ENCODE results near the gene METTL26. TPM values are rescaled to one million over a fixed set of nuclear protein-coding genes. Genes with fewer than 3 reads are reported as not detected.

The METTL26 gene
- total and polyA plus RNA-seq, 11 donors = 39.6 to 187 (median 58.5) TPM

DNA sequence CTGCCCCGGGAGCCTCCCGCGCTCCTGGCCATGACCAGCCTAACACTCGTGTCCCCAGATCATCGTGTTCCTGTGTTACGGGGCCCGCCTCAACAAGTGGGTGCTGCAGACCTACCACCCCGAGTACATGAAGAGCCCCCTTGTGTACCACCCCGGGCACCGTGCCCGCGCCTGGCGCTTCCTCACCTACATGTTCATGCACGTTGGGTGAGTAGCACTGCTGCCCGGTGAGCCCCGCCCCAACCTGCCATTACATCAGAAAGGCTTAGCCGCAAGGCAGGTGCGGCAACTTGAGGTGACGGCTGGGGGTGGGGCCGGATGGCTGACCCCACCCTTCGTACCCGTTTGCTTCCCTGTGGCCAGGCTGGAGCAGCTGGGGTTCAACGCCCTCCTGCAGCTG, 40.8 kb upstream of the METTL26 start:
- intact Hi-C loops (cut with DNase I) = no loop called here
- TF ChIP-seq, protein P1, sequence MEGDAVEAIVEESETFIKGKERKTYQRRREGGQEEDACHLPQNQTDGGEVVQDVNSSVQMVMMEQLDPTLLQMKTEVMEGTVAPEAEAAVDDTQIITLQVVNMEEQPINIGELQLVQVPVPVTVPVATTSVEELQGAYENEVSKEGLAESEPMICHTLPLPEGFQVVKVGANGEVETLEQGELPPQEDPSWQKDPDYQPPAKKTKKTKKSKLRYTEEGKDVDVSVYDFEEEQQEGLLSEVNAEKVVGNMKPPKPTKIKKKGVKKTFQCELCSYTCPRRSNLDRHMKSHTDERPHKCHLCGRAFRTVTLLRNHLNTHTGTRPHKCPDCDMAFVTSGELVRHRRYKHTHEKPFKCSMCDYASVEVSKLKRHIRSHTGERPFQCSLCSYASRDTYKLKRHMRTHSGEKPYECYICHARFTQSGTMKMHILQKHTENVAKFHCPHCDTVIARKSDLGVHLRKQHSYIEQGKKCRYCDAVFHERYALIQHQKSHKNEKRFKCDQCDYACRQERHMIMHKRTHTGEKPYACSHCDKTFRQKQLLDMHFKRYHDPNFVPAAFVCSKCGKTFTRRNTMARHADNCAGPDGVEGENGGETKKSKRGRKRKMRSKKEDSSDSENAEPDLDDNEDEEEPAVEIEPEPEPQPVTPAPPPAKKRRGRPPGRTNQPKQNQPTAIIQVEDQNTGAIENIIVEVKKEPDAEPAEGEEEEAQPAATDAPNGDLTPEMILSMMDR (IDR thresholded peaks at IDR 0.05) = no peak
- no peak for TF ChIP-seq POLR2A (IDR thresholded peaks at IDR 0.05)
- Histone ChIP-seq H3K27ac (no peak overlapping the region), H3K4me3 (no peak overlapping the region), H3K27me3 (no peaks in the 10 kb centered on the region), H3K9me3 (no peaks in the 10 kb centered on the region), H3K4me1 (peaks cover 3 to 48% (median 26%) of the 10 kb centered on the region in 12 donors), H3K36me3 (peaks cover 0 to 30% (median 24%) of the 10 kb centered on the region in 9 donors)
- ATAC-seq (no peak), DNase-seq (no peak)
- WGBS, 4 donors = 71 to 86% (median 82%) methylated on average over 16 to 23 of the region's 23 CpGs

DNA sequence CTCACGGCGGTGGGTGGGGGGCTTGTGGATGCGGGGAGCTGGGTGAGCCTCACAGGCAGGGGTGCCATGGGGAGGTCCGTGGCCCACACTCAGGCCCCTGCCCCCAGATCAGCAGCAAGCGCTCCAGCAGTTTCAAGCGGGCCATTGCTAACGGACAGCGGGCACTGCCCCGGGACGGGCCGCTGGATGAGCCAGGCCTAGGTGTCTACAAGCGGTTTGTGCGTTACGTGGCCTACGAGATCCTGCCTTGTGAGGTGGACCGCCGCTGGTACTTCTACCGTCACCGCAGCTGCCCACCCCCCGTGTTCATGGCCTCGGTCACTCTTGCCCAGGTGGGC, 40.4 kb upstream of the METTL26 start:
- intact Hi-C loops (cut with DNase I) = no loop called here
- Histone ChIP-seq H3K9me3 (no peaks in the 10 kb centered on the region), H3K27me3 (no peaks in the 10 kb centered on the region), H3K36me3 (peaks cover 0 to 30% (median 24%) of the 10 kb centered on the region in 9 donors), H3K27ac (no peak overlapping the region), H3K4me1 (peaks cover 3 to 44% (median 23%) of the 10 kb centered on the region in 12 donors), H3K4me3 (no peak overlapping the region)
- DNase-seq (no peak), ATAC-seq (no peak)
- 90 to 96% (median 93%) methylated on average over 21 of the region's 21 CpGs for WGBS, 4 donors
- no peak for TF ChIP-seq POLR2A (IDR thresholded peaks at IDR 0.05)
- TF ChIP-seq, protein P1 (IDR thresholded peaks at IDR 0.05) = no peak

DNA sequence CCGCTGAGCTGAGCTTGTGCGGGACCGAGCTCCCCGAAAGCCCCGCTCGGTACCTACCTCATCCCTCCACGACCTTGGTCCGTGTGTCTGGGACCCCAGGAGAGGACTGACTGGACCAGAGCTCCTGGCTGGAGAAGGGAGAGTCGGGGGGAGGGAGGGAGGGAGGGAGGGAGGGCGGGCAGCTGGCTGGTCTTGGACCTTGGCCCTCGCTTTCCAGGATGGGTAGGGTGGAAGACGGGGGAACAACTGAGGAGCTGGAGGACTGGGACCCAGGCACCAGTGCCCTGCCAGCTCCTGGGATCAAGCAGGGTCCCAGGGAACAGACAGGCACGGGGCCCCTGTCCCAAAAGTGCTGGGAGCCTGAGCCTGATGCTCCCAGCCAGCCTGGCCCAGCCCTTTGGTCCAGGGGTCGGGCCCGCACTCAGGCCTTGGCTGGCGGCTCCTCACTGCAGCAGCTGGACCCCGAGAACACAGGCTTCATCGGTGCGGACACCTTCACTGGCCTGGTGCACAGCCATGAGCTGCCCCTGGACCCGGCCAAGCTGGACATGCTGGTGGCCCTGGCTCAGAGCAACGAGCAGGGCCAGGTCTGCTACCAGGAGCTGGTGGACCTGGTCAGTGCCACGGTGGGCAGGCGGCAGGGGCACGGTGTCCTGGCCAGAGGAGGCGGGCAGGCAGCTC, 39.9 kb upstream of the METTL26 start:
- Histone ChIP-seq H3K27ac (peak overlapping the region in 3 of 12 donors; percentile 65 to 76 (median 67)), H3K9me3 (no peaks in the 10 kb centered on the region), H3K4me3 (peak overlapping the region in 10 of 12 donors; percentile 30 to 57 (median 44)), H3K4me1 (peaks cover 0 to 39% (median 17%) of the 10 kb centered on the region in 12 donors), H3K27me3 (no peaks in the 10 kb centered on the region), H3K36me3 (peaks cover 0 to 32% (median 29%) of the 10 kb centered on the region in 9 donors)
- ATAC-seq (no peak), DNase-seq (no peak)
- TF ChIP-seq POLR2A (IDR thresholded peaks at IDR 0.05) = no peak
- TF ChIP-seq, protein P1 (IDR thresholded peaks at IDR 0.05) = no peak
- intact Hi-C loops (cut with DNase I) = no loop called here
- 39 to 52% (median 46%) methylated on average over 11 to 25 of the region's 25 CpGs for WGBS, 4 donors

DNA sequence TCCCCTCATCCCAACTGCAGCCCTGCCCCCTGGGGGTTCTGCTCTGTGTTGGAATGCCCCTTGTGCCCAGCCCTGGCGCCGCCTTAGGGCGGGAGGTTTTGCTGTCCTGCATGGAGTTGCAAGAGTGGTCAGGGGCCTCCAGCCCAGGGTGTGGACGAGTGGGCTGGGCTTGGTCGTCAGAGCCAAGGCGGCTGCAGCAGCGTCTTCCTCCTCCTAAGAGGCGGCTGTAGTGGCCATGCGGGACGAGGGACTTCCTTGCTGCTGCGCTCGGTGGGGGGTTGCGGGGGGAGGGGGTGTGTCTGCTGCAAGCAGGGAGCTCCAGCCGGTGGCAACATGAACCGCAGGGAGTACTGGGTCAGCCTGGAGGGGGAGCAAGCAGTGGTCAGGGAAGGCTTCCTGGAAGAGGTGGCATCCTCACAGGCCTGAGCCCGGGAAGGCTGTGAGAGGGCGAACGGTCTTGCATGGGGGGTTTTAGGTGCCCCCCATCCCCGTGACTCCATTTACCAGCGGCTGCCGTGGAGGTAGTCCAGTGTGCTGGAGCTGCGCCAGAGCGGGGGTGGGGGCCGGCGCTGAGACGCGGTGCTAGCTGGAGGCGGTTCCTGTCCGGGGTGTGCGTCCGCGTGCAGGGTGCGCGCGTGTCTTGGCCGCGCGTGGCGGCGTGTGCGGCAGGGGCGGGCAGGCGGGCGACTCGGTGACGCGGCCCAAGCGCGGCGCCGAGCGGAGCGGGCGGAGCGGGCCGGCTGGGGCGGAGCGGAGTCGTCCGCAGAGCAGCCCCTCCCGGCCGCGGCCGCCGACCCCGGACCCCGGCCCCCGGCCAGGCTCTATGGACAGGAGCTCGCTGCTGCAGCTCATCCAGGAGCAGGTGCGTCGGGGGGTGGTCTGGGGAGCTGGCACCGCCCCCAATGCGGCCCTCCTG, 39.1 kb upstream of the METTL26 start, which contains the start of gene RHBDL1:
Gene RHBDL1, plus strand, starts transcription at position 704 of the 916 bp plus-strand sequence. Its CDS starts 120 bp downstream, at position 824.
- intact Hi-C loops (cut with DNase I) = no loop called here
- peak within 1 kb of the TSS in 10 of 12 donors; percentile 30 to 57 (median 44) for H3K4me3 ChIP-seq
- ATAC-seq = no peak
- peaks cover 0 to 40% (median 36%) of the 10 kb centered on the region in 9 donors for H3K36me3 ChIP-seq
- H3K27ac ChIP-seq = peak within 1 kb of the TSS in 8 of 12 donors; percentile 33 to 76 (median 54)
- no peaks in the 10 kb centered on the region for H3K9me3 ChIP-seq
- 5 to 11% (median 6%) methylated on average over 12 to 73 of the region's 73 CpGs for WGBS, 4 donors
- no peak for DNase-seq
- H3K27me3 ChIP-seq = no peaks in the 10 kb centered on the region
- peaks cover 0 to 32% (median 14%) of the 10 kb centered on the region in 12 donors for H3K4me1 ChIP-seq
- TF ChIP-seq, protein P1 (IDR thresholded peaks at IDR 0.05) = no peak
- no peak for TF ChIP-seq POLR2A (IDR thresholded peaks at IDR 0.05)

All from heart left ventricle (tissue), 16 donors.